ENCODE measurements around the gene UBL4B.

GRCh38 chr1:110070282-110070669, 42.0 kb upstream of the UBL4B start:
- TF ChIP-seq, protein P1, sequence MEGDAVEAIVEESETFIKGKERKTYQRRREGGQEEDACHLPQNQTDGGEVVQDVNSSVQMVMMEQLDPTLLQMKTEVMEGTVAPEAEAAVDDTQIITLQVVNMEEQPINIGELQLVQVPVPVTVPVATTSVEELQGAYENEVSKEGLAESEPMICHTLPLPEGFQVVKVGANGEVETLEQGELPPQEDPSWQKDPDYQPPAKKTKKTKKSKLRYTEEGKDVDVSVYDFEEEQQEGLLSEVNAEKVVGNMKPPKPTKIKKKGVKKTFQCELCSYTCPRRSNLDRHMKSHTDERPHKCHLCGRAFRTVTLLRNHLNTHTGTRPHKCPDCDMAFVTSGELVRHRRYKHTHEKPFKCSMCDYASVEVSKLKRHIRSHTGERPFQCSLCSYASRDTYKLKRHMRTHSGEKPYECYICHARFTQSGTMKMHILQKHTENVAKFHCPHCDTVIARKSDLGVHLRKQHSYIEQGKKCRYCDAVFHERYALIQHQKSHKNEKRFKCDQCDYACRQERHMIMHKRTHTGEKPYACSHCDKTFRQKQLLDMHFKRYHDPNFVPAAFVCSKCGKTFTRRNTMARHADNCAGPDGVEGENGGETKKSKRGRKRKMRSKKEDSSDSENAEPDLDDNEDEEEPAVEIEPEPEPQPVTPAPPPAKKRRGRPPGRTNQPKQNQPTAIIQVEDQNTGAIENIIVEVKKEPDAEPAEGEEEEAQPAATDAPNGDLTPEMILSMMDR (IDR thresholded peaks at IDR 0.05; ENCODE audit: poor library complexity): no peak
- TF ChIP-seq EZH2phosphoT487 (IDR thresholded peaks at IDR 0.05; ENCODE audit: low read depth, severe bottlenecking, unreplicated experiment) (peak; percentile 83), EZH2 (IDR thresholded peaks at IDR 0.05; ENCODE audit: borderline replicate concordance) (no peak)
